CD14-positive monocyte (primary cell): Measurements from ENCODE around the gene PDE7B. TPM values are rescaled to one million over a fixed set of nuclear protein-coding genes. Genes with fewer than 3 reads are reported as not detected.

Source experiments
- DNase-seq, 3 donors: peaks; one replicate each; pipeline ENCODE4 v3.0.0-alpha.2; 2011 to 2022
- H2AFZ ChIP-seq: 2 replicates; pipeline ENCODE4 v1.6.0; 2012; ENCODE audit warnings: mild to moderate bottlenecking, low read depth, low read length, inconsistent platforms; ENCODE audit not compliant: insufficient read depth, poor library complexity, severe bottlenecking
- H3K27ac ChIP-seq, 2 donors: 1 replicate in 1 of 2; 2 replicates in 1 of 2; pipeline ENCODE4 v1.5.1; 2012 to 2013; ENCODE audit warnings: low read length in 2 of 2, control low read depth in 1 of 2, inconsistent platforms in 1 of 2, low read depth in 1 of 2, mild to moderate bottlenecking in 1 of 2
- H3K27me3 ChIP-seq, 2 donors: one replicate each; pipeline versions ENCODE4 v1.6.0 to v1.6.1; 2011 to 2013; ENCODE audit warnings: low read length in 2 of 2; ENCODE audit not compliant: control insufficient read depth in 2 of 2, insufficient read depth in 2 of 2
- H3K36me3 ChIP-seq, 2 donors: replicated peaks in 1 of 2; 1 replicate in 1 of 2; 2 replicates in 1 of 2; pipeline versions ENCODE4 v1.5.1 to v1.6.1; 2012 to 2013; ENCODE audit warnings: low read length in 2 of 2, control low read depth in 1 of 2, inconsistent platforms in 1 of 2, mild to moderate bottlenecking in 1 of 2; ENCODE audit not compliant: insufficient read depth in 2 of 2, control insufficient read depth in 1 of 2
- H3K4me1 ChIP-seq, 2 donors: 1 replicate in 1 of 2; 2 replicates in 1 of 2; pipeline versions ENCODE4 v1.5.1 to v1.6.1; 2012 to 2013; ENCODE audit warnings: low read length in 2 of 2, control low read depth in 1 of 2, inconsistent platforms in 1 of 2, mild to moderate bottlenecking in 1 of 2, moderate library complexity in 1 of 2; ENCODE audit not compliant: insufficient read depth in 2 of 2, control insufficient read depth in 1 of 2
- H3K4me2 ChIP-seq: replicated peaks from 2 replicates; pipeline ENCODE3; 2012; ENCODE audit warnings: low read length, moderate library complexity, mild to moderate bottlenecking; ENCODE audit not compliant: poor library complexity, severe bottlenecking; ENCODE audit errors: extremely low read depth
- H3K4me3 ChIP-seq, 3 experiments: fragments of 200-600 bp in 1 of 3; sonication (generic) in 1 of 3; replicated peaks in 1 of 3; 1 replicate in 2 of 3; 2 replicates in 1 of 3; pipeline ENCODE4 v1.5.1; 2011 to 2013; ENCODE audit warnings: low read length in 3 of 3, mild to moderate bottlenecking in 3 of 3, control low read depth in 2 of 3, low read depth in 2 of 3, inconsistent platforms in 1 of 3, moderate library complexity in 1 of 3
- H3K79me2 ChIP-seq: 2 replicates; pipeline ENCODE4 v1.6.0; 2012; ENCODE audit warnings: mild to moderate bottlenecking, control low read depth, inconsistent platforms, low read length, moderate library complexity; ENCODE audit not compliant: insufficient read depth
- H3K9ac ChIP-seq: 2 replicates; pipeline ENCODE4 v1.6.0; 2017; ENCODE audit warnings: low read length, mild to moderate bottlenecking; ENCODE audit not compliant: insufficient read depth, poor library complexity, severe bottlenecking
- H3K9me3 ChIP-seq, 2 donors: replicated peaks in 1 of 2; 1 replicate in 1 of 2; 2 replicates in 1 of 2; pipeline versions ENCODE4 v1.5.1 to v1.6.1; 2012 to 2013; ENCODE audit warnings: low read length in 2 of 2, control low read depth in 1 of 2; ENCODE audit not compliant: control insufficient read depth in 1 of 2, insufficient read depth in 1 of 2
- H4K20me1 ChIP-seq: 2 replicates; pipeline ENCODE4 v1.6.0; 2012; ENCODE audit warnings: mild to moderate bottlenecking, low read length, control low read depth, moderate library complexity; ENCODE audit not compliant: insufficient read depth
- H3K27ac Mint-ChIP-seq, 7 donors: one replicate each; pipeline ENCODE4 v1.8.0; 2020; ENCODE audit warnings: mild to moderate bottlenecking in 7 of 7, mixed read lengths in 7 of 7, moderate library complexity in 6 of 7, inconsistent platforms in 2 of 7
- H3K27me3 Mint-ChIP-seq, 3 donors: one replicate each; pipeline ENCODE4 v1.8.0; 2021 to 2022; ENCODE audit warnings: low read depth in 3 of 3, mild to moderate bottlenecking in 3 of 3, mixed read lengths in 3 of 3, moderate library complexity in 3 of 3, inconsistent platforms in 1 of 3
- H3K36me3 Mint-ChIP-seq, 2 donors: one replicate each; pipeline ENCODE4 v1.8.0; 2020; ENCODE audit warnings: mixed read lengths in 2 of 2, inconsistent platforms in 1 of 2, mild to moderate bottlenecking in 1 of 2
- H3K4me1 Mint-ChIP-seq: one replicate; pipeline ENCODE4 v1.8.0; 2020; ENCODE audit warnings: mild to moderate bottlenecking, mixed read lengths
- H3K4me3 Mint-ChIP-seq, 2 donors: one replicate each; pipeline ENCODE4 v1.8.0; 2020; ENCODE audit warnings: mild to moderate bottlenecking in 2 of 2, mixed read lengths in 2 of 2, moderate library complexity in 1 of 2
- H3K9me3 Mint-ChIP-seq, 7 donors: one replicate each; pipeline ENCODE4 v1.8.0; 2020 to 2022; ENCODE audit warnings: mixed read lengths in 7 of 7, mild to moderate bottlenecking in 6 of 7, moderate library complexity in 6 of 7, inconsistent platforms in 2 of 7
- CTCF ChIP-seq: fragments of 200-600 bp; IDR thresholded peaks from one replicate; pipeline ENCODE4 v1.8.0; 2022; ENCODE audit warnings: antibody characterized with exemption, mild to moderate bottlenecking
- WGBS: methylation state at CpG from one replicate; pipeline ENCODE4 v1.1.5; 2013; ENCODE audit warnings: missing lambda C conversion rate; ENCODE audit not compliant: insufficient coverage; 5-methylcytosine and 5-hydroxymethylcytosine counted together
- intact Hi-C, 2 donors: fragments of 100-400 bp; cut with micrococcal nuclease; formaldehyde crosslinking; loops; one replicate each; pipeline versions ENCODE4 v1.15.0 to v1.15.1; 2023
- polyA plus RNA-seq, 3 donors: library from polyadenylated mRNA; depleted of rRNA in 1 of 3; unstranded in 2 of 3; stranded (reverse) in 1 of 3; fragments of 300-500 nt in 2 of 3; fragments of >200 nt in 1 of 3; fragmentation: Illumina TruSeq in 2 of 3; gene quantifications; 1 replicate in 2 of 3; 2 replicates in 1 of 3; pipeline ENCODE4 v1.2.3, GENCODE V29; 2012 to 2021

Gene PDE7B
- polyA plus RNA-seq, 3 donors: 0.37 to 1.1 (median 0.89) TPM

- no peak overlapping the region for H3K4me3 Mint-ChIP-seq
- Histone ChIP-seq H3K9me3 (no peaks in the 10 kb centered on the region), H3K27me3 (no peaks in the 10 kb centered on the region), H4K20me1 (no peaks in the 10 kb centered on the region), H3K4me1 (peaks cover 6 to 9% of the 10 kb centered on the region in 2 donors), H3K79me2 (no peaks in the 10 kb centered on the region), H3K9ac (no peak overlapping the region), H3K4me2 (no peak overlapping the region), H3K36me3 (no peaks in the 10 kb centered on the region), H2AFZ (no peak overlapping the region), H3K4me3 (no peak overlapping the region), H3K27ac (no peak overlapping the region)
- 100% methylated on average over 1 of the region's 2 CpGs for WGBS
- H3K27ac Mint-ChIP-seq: no peak overlapping the region
- peaks cover 0 to 3% (median 0%) of the 10 kb centered on the region in 7 donors for H3K9me3 Mint-ChIP-seq
- intact Hi-C loops: no loop called here
- DNase-seq: no peak
- H3K4me1 Mint-ChIP-seq: peaks cover 8% of the 10 kb centered on the region
- H3K36me3 Mint-ChIP-seq: no peaks in the 10 kb centered on the region
- H3K27me3 Mint-ChIP-seq: peaks cover 0 to 7% (median 3%) of the 10 kb centered on the region in 3 donors
- no peak for TF ChIP-seq CTCF
Measured at GRCh38 chr6:136127873-136128272, 276.4 kb downstream of the PDE7B start.

- no peaks in the 10 kb centered on the region for H3K9me3 ChIP-seq
- no peaks in the 10 kb centered on the region for H3K79me2 ChIP-seq
- H3K27me3 ChIP-seq: no peaks in the 10 kb centered on the region
- H3K9ac ChIP-seq: no peak overlapping the region
- no peak for TF ChIP-seq CTCF
- peak; percentile 6 to 27 (median 12) for DNase-seq
- no peak overlapping the region for H3K4me3 Mint-ChIP-seq
- H3K4me1 ChIP-seq: peaks cover 6 to 9% of the 10 kb centered on the region in 2 donors
- no peaks in the 10 kb centered on the region for H3K36me3 ChIP-seq
- no peaks in the 10 kb centered on the region for H4K20me1 ChIP-seq
- no peak overlapping the region for H2AFZ ChIP-seq
- intact Hi-C loops: no loop called here
- H3K27me3 Mint-ChIP-seq: peaks cover 0 to 7% (median 4%) of the 10 kb centered on the region in 3 donors
- H3K4me3 ChIP-seq: no peak overlapping the region
- peaks cover 0 to 4% (median 0%) of the 10 kb centered on the region in 7 donors for H3K9me3 Mint-ChIP-seq
- H3K27ac Mint-ChIP-seq: peak overlapping the region in 3 of 7 donors; percentile 18 to 69 (median 20)
- H3K4me2 ChIP-seq: no peak overlapping the region
- no peaks in the 10 kb centered on the region for H3K36me3 Mint-ChIP-seq
- peaks cover 8% of the 10 kb centered on the region for H3K4me1 Mint-ChIP-seq
- WGBS: no CpG with 5 or more reads among the region's 3 CpGs
- no peak overlapping the region for H3K27ac ChIP-seq
Measured at GRCh38 chr6:136129365-136129764, 277.9 kb downstream of the PDE7B start.
